Stomach (tissue), 4 donors: ENCODE results near the gene SEC24D.

Experiments used
- CTCF ChIP-seq, 7 experiments: fragments of 450-650 bp in 4 of 7; fragments of 200-600 bp in 3 of 7; sonication (generic) in 3 of 7; IDR thresholded peaks; one replicate each; pipeline ENCODE4 v1.5.1; 2016 to 2019; ENCODE audit warnings: antibody characterized with exemption in 7 of 7, control low read depth in 2 of 7, mild to moderate bottlenecking in 1 of 7
- POLR2A ChIP-seq, 4 donors: fragments of 450-650 bp; IDR thresholded peaks; one replicate each; pipeline ENCODE4 v1.6.1; 2016; ENCODE audit warnings: antibody characterized with exemption in 4 of 4, control low read depth in 2 of 4, mild to moderate bottlenecking in 1 of 4, moderate library complexity in 1 of 4
- POLR2AphosphoS5 ChIP-seq, 3 donors: sonication (generic); formaldehyde crosslinking; IDR thresholded peaks; one replicate each; pipeline ENCODE4 v1.6.1; 2016; ENCODE audit warnings: antibody characterized with exemption in 3 of 3

GRCh38 chr4:118760493-118760892 lies 75.4 kb downstream of the SEC24D start:
- TF ChIP-seq CTCF (IDR thresholded peaks at IDR 0.05) = no peak
- no peak for TF ChIP-seq POLR2AphosphoS5 (IDR thresholded peaks at IDR 0.05)
- no peak for TF ChIP-seq POLR2A (IDR thresholded peaks at IDR 0.05)
